ENCODE measurements around the gene SSH2. TPM values are rescaled to one million over a fixed set of nuclear protein-coding genes. Genes with fewer than 3 reads are reported as not detected.

The SSH2 gene
- total RNA-seq, 2 experiments from 2014 or later = 41.0 to 62.9 TPM

DNA sequence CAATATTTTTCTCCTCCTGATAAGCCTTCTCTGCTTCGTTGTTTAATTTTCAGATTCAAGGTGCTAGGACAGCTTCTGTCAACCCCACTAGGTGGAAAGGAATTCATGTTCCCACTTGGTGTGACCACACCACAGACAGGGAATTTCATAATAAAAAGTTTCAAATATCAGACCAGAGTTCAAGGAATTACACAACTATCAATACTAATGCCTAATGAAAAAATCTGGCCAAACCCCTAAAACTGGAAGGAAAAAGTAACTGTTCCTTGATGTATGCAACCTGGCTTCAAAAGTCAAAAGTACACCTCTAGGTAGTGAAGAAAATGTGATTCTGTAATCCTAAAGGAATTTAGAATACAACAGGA is 219.5 kb downstream of the SSH2 start:
- CTCF ChIA-PET = interaction anchor here (1.1 to 3.0 kb wide), 2 partner anchors 13 to 93 kb away, joined by 3 to 12 read pairs; no protein-coding TSS in a partner anchor
- peaks cover 37% of the 10 kb centered on the region for H3K4me1 Mint-ChIP-seq
- DNase-seq = no peak
- no peak overlapping the region for H3K4me3 Mint-ChIP-seq
- no peak for ATAC-seq
- H3K9me3 Mint-ChIP-seq (ENCODE audit: low read depth) = no peaks in the 10 kb centered on the region
- no peaks in the 10 kb centered on the region for H3K27me3 Mint-ChIP-seq
- H3K36me3 Mint-ChIP-seq = peaks cover 6% of the 10 kb centered on the region
- H3K27ac Mint-ChIP-seq = no peak overlapping the region

DNA sequence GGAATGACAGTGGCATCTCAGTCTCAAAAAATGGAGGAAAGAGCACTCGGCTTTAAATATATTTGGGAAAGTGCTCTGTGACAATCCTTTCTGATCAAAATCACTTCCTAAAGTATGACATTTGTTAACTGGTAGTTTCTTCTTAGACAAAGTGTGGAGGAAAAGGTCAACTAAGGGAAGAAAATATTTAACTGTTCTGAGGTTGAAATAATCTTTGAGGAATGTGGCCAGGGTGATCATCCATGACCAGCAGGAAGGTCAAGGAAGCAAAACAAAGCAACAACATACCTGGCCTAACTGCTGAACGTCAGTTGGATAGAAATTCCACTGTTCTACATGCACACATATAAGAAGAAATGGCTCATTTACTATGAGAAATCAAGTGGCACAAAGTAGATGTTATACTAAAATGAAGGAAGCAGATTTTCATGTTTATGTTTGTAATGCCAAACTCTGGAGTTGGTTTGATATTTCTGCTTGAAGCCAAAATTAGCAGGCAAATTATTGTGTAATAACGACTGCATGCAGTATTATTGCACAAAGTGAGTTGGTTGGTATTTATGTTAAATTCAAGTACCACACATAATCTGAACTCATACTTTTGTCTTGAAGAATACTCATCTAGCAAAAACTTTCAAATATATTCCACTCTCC is 220.0 kb downstream of the SSH2 start:
- H3K27ac Mint-ChIP-seq = no peak overlapping the region

DNA sequence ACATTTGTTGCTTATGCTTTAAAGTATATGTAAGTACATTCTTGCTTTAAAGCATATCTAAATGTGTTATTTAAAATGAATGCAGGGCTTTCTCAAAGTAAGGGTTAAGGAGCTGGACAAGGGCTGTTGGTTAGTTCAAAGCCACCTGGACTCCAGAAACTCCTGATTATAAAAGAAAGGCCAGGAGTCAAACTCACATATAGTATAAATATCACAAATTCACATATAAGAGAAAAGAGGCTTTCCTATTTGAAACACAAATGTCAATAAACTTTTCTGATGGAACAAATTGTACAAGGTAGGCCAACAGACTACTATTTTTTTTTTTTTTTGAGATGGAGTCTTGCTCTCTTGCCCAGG is 222.8 kb downstream of the SSH2 start:
- peak; percentile 1 for ATAC-seq
- Mint-ChIP-seq H3K4me1 (peaks cover 44% of the 10 kb centered on the region), H3K9me3 (ENCODE audit: low read depth) (no peaks in the 10 kb centered on the region), H3K27me3 (no peaks in the 10 kb centered on the region), H3K27ac (peak overlapping the region; percentile 96), H3K36me3 (peaks cover 11% of the 10 kb centered on the region), H3K4me3 (peak overlapping the region; percentile 63)
- CTCF ChIA-PET = interaction anchor here (0.6 to 1.6 kb wide), 6 partner anchors 11 to 90 kb away, joined by 3 to 8 read pairs (median 3); no protein-coding TSS in a partner anchor
- DNase-seq = no peak

More for the DNA sequence above, 220.0 kb downstream of the SSH2 start:
- no peak for ATAC-seq
- H3K4me3 Mint-ChIP-seq = no peak overlapping the region
- H3K9me3 Mint-ChIP-seq (ENCODE audit: low read depth) = no peaks in the 10 kb centered on the region
- CTCF ChIA-PET = no interaction called here
- H3K36me3 Mint-ChIP-seq = peaks cover 8% of the 10 kb centered on the region
- DNase-seq = no peak
- H3K4me1 Mint-ChIP-seq = peaks cover 42% of the 10 kb centered on the region
- H3K27me3 Mint-ChIP-seq = no peaks in the 10 kb centered on the region

DNA sequence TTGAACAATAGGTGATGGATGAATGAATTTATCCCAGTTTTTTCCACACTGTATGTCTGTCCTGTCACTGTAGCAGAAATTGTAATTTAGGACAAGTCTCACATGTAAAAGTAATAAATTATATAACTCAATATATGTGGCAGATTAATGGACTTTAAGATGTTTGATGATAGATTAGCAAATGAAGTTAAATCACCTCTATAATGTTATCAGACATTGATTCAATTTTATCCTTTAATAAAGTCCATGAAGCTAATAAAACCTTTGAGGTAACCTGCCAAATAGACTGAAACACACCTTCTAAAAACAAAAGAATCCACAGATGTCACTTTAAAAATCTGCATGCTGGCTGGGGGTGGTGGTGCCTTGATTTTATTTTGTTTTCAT is 224.0 kb downstream of the SSH2 start:
- no peaks in the 10 kb centered on the region for H3K9me3 Mint-ChIP-seq (ENCODE audit: low read depth)
- H3K4me1 Mint-ChIP-seq = peaks cover 36% of the 10 kb centered on the region
- H3K27ac Mint-ChIP-seq = peak overlapping the region; percentile 96

DNA sequence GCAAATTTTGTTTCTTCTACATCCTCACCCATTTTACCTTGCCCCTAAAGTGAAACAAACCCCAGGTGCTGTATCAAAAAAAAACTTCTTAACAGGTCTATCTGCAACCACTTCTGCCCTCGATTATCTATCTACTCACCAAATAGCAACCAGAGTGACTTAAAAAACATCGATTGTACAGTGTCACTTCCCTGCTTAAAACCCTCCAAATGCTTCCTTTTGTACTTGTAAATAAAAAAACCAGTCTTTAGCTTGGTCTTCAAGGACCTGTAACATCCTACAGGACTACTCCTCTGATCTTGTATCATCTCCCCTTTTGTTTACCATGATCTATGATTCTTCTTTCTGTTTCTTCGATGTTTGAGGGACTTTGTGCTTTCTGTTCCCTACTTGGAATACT is 224.6 kb downstream of the SSH2 start:
- Mint-ChIP-seq H3K27ac (peak overlapping the region; percentile 91), H3K4me1 (peaks cover 33% of the 10 kb centered on the region)
- no peak for DNase-seq

More for the DNA sequence above, 224.0 kb downstream of the SSH2 start:
- ATAC-seq (no peak), DNase-seq (no peak)
- Mint-ChIP-seq H3K4me3 (peak overlapping the region; percentile 63), H3K27me3 (no peaks in the 10 kb centered on the region), H3K36me3 (peaks cover 11% of the 10 kb centered on the region)
- CTCF ChIA-PET = interaction anchor here (0.6 to 2.7 kb wide), 10 partner anchors 17 to 114 kb away, joined by 3 to 21 read pairs (median 3); no protein-coding TSS in a partner anchor

DNA sequence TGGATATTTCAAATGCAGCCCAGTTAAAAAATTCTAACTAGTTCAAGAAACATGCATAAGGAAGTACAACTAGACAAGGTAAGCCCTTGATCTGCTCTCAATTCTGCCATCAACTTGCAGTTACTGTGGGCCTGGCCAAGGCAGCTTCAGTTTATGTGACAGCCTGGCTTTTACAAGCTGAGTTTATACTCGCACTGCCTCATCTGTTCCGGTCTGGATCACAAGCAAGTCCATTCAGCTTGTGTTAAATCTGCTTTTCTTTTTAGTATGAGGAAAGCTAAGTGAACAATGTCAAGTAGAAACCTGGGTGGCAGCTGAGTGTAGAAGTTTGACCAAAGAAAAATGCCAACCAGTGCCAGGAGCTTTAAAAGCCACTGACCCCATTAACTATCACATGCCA is 230.7 kb downstream of the SSH2 start:
- DNase-seq (no peak), ATAC-seq (no peak)
- no peak overlapping the region for H3K4me3 Mint-ChIP-seq
- H3K36me3 Mint-ChIP-seq = peaks cover 27% of the 10 kb centered on the region
- CTCF ChIA-PET = interaction anchor here (0.8 to 1.8 kb wide), 6 partner anchors 14 to 82 kb away, joined by 3 to 7 read pairs (median 4); no protein-coding TSS in a partner anchor
- H3K4me1 Mint-ChIP-seq = peaks cover 13% of the 10 kb centered on the region
- no peaks in the 10 kb centered on the region for H3K9me3 Mint-ChIP-seq (ENCODE audit: low read depth)
- H3K27ac Mint-ChIP-seq = no peak overlapping the region
- no peaks in the 10 kb centered on the region for H3K27me3 Mint-ChIP-seq

More for the DNA sequence above, 224.6 kb downstream of the SSH2 start:
- Mint-ChIP-seq H3K27me3 (no peaks in the 10 kb centered on the region), H3K4me3 (peak overlapping the region; percentile 61), H3K36me3 (peaks cover 12% of the 10 kb centered on the region), H3K9me3 (ENCODE audit: low read depth) (no peaks in the 10 kb centered on the region)
- ATAC-seq = no peak
- CTCF ChIA-PET = interaction anchor here (0.6 to 2.7 kb wide), 12 partner anchors 14 to 113 kb away, joined by 3 to 21 read pairs (median 4); no protein-coding TSS in a partner anchor

DNA sequence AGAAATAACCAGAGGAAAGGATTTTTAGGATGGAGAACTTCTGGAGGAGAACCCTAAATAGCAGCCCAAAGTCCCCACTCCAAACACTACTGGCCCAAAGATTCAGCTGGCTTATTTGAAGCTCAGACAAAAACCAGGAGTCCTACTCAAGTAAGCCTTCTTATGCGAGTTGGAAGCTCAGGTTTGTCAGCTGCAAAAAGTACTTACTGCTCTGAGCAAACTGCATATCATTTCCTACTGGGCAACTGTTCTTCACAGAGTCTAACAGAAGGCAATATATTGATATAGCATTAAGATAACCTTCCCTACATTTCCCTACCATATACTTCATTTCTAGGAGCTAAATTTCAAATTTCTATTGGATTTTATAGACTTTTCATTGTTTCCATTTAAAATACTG is 231.2 kb downstream of the SSH2 start:
- CTCF ChIA-PET = interaction anchor here (0.8 to 1.8 kb wide), 7 partner anchors 8 to 81 kb away, joined by 3 to 7 read pairs (median 4); no protein-coding TSS in a partner anchor
- no peaks in the 10 kb centered on the region for H3K27me3 Mint-ChIP-seq
- no peak overlapping the region for H3K4me3 Mint-ChIP-seq
- no peak for ATAC-seq
- no peaks in the 10 kb centered on the region for H3K9me3 Mint-ChIP-seq (ENCODE audit: low read depth)
- no peak overlapping the region for H3K27ac Mint-ChIP-seq
- H3K36me3 Mint-ChIP-seq = peaks cover 31% of the 10 kb centered on the region
- peaks cover 9% of the 10 kb centered on the region for H3K4me1 Mint-ChIP-seq
- DNase-seq = no peak

DNA sequence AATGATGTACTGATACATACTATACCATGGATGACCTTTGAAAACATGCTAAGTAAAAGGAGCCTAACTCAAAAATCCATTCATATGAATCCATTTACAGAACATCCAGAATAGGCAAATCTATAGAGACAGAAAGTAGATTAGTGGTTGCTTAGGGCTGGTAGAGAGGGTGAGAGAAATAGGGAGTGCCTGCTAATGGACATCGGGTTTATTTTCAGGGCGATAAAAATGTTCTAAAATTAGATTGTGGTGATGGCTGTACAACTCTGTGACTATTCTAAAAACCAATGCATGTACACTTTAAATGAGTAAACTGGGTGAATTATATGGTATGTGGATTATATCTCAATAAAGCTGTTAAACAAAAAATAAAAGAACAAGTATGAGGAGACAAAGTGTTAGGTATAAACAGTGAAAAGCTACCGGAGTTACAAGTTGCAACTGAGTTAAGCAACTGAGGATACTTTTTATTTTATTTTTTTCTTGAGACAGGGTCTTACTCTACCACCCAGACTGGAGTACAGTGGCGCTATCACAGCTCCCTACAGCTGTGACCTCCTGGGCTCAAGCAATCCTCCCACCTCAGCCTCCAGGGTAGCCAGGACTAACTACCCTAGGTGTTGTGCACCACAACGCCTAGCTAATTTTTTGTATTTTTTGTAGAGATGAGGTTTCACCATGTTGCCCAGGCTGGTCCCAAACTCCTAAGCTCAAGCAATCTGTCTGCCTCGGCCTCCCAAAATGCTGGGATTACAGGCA is 231.8 kb downstream of the SSH2 start:
- Mint-ChIP-seq H3K9me3 (ENCODE audit: low read depth) (no peaks in the 10 kb centered on the region), H3K4me3 (no peak overlapping the region), H3K27ac (peak overlapping the region; percentile 35), H3K27me3 (no peaks in the 10 kb centered on the region), H3K36me3 (peaks cover 33% of the 10 kb centered on the region), H3K4me1 (peaks cover 9% of the 10 kb centered on the region)
- ATAC-seq (no peak), DNase-seq (no peak)
- CTCF ChIA-PET = interaction anchor here (0.8 to 1.8 kb wide), 8 partner anchors 7 to 81 kb away, joined by 3 to 7 read pairs (median 4); no protein-coding TSS in a partner anchor

DNA sequence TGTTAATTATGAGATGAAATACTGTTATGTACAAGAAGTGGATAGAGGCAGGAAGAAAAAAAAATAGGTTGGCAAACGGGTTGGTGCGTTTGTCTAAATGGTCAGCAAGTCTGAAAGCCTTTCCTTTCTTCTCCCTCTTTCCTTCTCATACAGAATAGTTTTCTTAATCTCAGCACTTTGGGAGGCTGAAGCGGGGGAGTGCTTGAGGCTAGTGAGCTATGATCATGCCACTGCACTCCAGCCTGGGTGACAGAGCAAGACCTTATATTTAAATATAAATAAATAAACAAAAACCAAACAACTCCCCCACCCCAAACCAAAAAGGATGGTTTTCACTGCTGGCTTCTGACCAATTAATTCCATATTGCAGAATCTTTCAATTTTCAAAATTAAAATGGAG is 232.7 kb downstream of the SSH2 start:
- CTCF ChIA-PET = interaction anchor here (0.9 kb wide), 1 partner anchor 9 kb away, joined by 3 read pairs; no protein-coding TSS in a partner anchor
- peaks cover 9% of the 10 kb centered on the region for H3K4me1 Mint-ChIP-seq
- peaks cover 28% of the 10 kb centered on the region for H3K36me3 Mint-ChIP-seq
- no peak for ATAC-seq
- H3K9me3 Mint-ChIP-seq (ENCODE audit: low read depth) = no peaks in the 10 kb centered on the region
- H3K27me3 Mint-ChIP-seq = no peaks in the 10 kb centered on the region
- no peak for DNase-seq
- no peak overlapping the region for H3K4me3 Mint-ChIP-seq
- no peak overlapping the region for H3K27ac Mint-ChIP-seq

DNA sequence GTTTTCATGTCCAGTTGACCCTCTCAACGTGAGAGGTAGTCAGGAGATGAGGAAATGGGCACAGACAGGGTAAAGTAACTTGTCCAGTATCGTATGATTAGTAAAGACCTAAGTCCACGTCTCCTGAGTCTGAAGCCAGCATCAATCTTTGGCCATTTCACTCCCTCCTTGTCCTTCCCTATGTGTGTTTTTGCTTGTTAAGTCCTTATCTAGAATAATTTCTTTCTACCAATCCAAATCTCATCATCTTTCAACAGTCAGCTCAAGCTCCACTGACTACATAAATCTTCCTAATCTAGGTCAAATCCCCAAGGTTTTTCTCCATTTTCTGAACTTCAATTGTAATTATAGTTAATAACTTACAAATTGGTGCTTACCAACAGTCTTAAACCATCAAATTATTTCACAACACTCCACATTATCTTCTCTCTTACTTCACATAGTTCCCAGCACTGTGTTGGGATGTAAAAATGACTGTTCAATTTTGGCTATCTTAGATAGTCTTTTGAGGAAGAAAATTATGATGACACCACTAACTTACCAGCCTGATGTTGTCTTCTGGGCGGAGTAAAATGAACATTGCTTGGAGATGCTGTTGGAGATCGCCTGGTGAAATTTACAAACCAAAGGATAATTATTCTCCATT is 235.0 kb downstream of the SSH2 start:
- Mint-ChIP-seq H3K27me3 (no peaks in the 10 kb centered on the region), H3K27ac (no peak overlapping the region), H3K9me3 (ENCODE audit: low read depth) (no peaks in the 10 kb centered on the region)

DNA sequence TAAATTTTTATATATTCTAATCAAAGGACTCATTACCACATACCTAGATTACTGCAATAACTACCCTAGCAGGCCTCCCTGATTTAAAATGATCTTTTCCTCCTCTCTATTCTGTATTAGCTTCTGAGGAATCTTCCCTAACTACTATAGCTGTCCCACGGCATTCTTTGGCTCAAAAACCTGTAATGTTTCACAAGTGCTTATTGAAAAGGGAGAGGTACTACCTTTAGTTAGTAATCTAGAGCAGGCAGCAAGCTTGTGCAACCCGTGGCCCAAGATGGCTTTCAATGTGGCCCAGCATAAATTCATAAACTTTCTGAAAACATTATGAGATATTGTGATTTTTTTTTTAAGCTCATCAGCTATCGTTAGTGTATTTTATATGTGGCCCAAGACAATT is 236.3 kb downstream of the SSH2 start:
- CTCF ChIA-PET = no interaction called here
- DNase-seq (no peak), ATAC-seq (no peak)
- Mint-ChIP-seq H3K4me3 (no peak overlapping the region), H3K36me3 (peaks cover 29% of the 10 kb centered on the region), H3K27me3 (no peaks in the 10 kb centered on the region), H3K27ac (peak overlapping the region; percentile 24), H3K9me3 (ENCODE audit: low read depth) (no peaks in the 10 kb centered on the region), H3K4me1 (peaks cover 17% of the 10 kb centered on the region)

More for the DNA sequence above, 235.0 kb downstream of the SSH2 start:
- CTCF ChIA-PET = no interaction called here
- peaks cover 29% of the 10 kb centered on the region for H3K36me3 Mint-ChIP-seq
- H3K4me3 Mint-ChIP-seq = no peak overlapping the region
- no peak for ATAC-seq
- DNase-seq = no peak
- peaks cover 17% of the 10 kb centered on the region for H3K4me1 Mint-ChIP-seq

DNA sequence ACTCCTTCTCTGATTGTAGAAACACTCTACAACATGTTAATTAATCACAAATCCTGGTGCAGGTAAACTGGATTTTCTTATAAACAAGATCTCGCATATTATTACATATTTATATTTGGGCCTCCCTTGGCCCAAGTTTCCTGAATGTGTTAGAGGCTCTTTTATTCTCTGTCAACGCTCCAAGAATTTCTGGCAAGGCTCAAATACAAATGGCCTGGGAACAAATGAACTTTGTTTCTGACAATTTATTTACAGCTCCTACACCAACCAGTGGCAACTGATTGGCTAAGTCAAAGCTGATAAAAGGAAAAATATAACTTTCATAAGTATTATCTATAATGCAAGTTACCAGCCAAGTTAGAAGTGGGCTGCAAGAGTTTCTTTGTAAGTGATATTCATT is 242.4 kb downstream of the SSH2 start:
- Mint-ChIP-seq H3K27me3 (no peaks in the 10 kb centered on the region), H3K4me3 (no peak overlapping the region), H3K36me3 (peaks cover 27% of the 10 kb centered on the region), H3K9me3 (ENCODE audit: low read depth) (no peaks in the 10 kb centered on the region), H3K27ac (no peak overlapping the region), H3K4me1 (peaks cover 13% of the 10 kb centered on the region)
- no peak for ATAC-seq
- CTCF ChIA-PET = no interaction called here
- no peak for DNase-seq

DNA sequence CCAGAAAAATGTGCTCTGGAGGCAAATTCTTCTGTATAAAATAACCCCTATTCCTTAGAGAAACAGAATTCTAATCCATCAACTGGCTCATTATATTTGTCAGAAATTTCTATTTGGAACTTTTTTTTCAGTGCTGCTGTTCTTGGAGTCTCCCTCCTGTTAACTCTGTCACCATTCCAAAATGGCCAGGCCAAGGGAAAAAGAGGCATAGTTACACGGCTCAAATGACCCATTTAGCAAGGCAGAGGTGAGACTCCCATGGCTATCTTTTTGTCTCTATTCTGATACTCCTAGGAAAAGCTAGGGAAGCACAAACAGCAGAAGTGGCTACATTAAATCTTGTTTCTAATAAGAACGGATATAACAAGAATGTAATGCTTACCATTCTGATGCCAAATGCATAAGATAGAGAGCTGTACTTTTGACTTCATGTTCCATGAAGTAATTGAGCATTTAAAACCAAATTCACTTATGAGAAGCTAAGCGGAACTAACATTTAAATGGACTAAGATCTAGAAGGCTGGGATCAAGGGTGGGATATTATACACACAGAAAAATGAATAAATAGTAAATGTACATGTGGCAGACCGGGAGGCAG is 242.9 kb downstream of the SSH2 start:
- Mint-ChIP-seq H3K4me1 (peaks cover 16% of the 10 kb centered on the region), H3K27ac (no peak overlapping the region), H3K36me3 (peaks cover 28% of the 10 kb centered on the region), H3K27me3 (no peaks in the 10 kb centered on the region), H3K4me3 (no peak overlapping the region), H3K9me3 (ENCODE audit: low read depth) (no peaks in the 10 kb centered on the region)
- ATAC-seq (no peak), DNase-seq (no peak)
- CTCF ChIA-PET = no interaction called here

All from activated CD8-positive, alpha-beta memory T cell treated with anti-CD3 and anti-CD28 coated beads, Interleukin-2, amount 10 ng/mL, durations not matched to agents 7 days and 5 days (primary cell).